HCT116 (cell line): Measurements from ENCODE around the gene FRAT2.

Source experiments
- CEBPB ChIP-seq: IDR thresholded peaks from 2 replicates; pipeline ENCODE4 v1.6.1; 2012; ENCODE audit warnings: low read depth
- FOSL1 ChIP-seq: IDR thresholded peaks from 2 replicates; pipeline ENCODE4 v1.6.1; 2012; ENCODE audit warnings: low read depth
- POLR2A ChIP-seq: IDR thresholded peaks from 2 replicates; pipeline ENCODE4 v1.7.0; 2011; ENCODE audit warnings: borderline replicate concordance; ENCODE audit not compliant: insufficient read depth, insufficient read length; ENCODE audit errors: extremely low read depth
- POLR2AphosphoS5 ChIP-seq: IDR thresholded peaks from 2 replicates; pipeline ENCODE4 v1.6.1; 2011; ENCODE audit warnings: mild to moderate bottlenecking, low read depth, low read length, moderate library complexity
- REST ChIP-seq: IDR thresholded peaks from 2 replicates; pipeline ENCODE4 v1.6.1; 2012; ENCODE audit warnings: low read depth
- TF ChIP-seq, protein P1 (sequence below), 3 experiments: fragments of 200-600 bp in 1 of 3; sonication (generic) in 1 of 3; IDR thresholded peaks in 2 of 3; conservative IDR thresholded peaks in 1 of 3; 2 replicates each; pipeline ENCODE4 v1.5.1; 2012 to 2017; ENCODE audit warnings: low read depth in 2 of 3, low read length in 2 of 3, antibody characterized with exemption in 1 of 3, borderline replicate concordance in 1 of 3, control low read depth in 1 of 3, mild to moderate bottlenecking in 1 of 3, mixed read lengths in 1 of 3, mixed run types in 1 of 3, moderate library complexity in 1 of 3; ENCODE audit not compliant: insufficient read depth in 1 of 3
- TF ChIP-seq, protein P2 (sequence below): IDR thresholded peaks from 2 replicates; pipeline ENCODE4 v1.6.1; 2011; ENCODE audit warnings: mild to moderate bottlenecking, low read length, moderate library complexity; ENCODE audit not compliant: insufficient replicate concordance; ENCODE audit errors: extremely low read depth

- no peak for TF ChIP-seq POLR2AphosphoS5
- TF ChIP-seq, protein P1, sequence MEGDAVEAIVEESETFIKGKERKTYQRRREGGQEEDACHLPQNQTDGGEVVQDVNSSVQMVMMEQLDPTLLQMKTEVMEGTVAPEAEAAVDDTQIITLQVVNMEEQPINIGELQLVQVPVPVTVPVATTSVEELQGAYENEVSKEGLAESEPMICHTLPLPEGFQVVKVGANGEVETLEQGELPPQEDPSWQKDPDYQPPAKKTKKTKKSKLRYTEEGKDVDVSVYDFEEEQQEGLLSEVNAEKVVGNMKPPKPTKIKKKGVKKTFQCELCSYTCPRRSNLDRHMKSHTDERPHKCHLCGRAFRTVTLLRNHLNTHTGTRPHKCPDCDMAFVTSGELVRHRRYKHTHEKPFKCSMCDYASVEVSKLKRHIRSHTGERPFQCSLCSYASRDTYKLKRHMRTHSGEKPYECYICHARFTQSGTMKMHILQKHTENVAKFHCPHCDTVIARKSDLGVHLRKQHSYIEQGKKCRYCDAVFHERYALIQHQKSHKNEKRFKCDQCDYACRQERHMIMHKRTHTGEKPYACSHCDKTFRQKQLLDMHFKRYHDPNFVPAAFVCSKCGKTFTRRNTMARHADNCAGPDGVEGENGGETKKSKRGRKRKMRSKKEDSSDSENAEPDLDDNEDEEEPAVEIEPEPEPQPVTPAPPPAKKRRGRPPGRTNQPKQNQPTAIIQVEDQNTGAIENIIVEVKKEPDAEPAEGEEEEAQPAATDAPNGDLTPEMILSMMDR (IDR thresholded peaks at IDR 0.05 in 2 of 3, conservative IDR thresholded peaks at IDR 0.05 in 1 of 3; ENCODE audit: borderline replicate concordance in 1 of 3, insufficient read depth in 1 of 3, low read depth in 2 of 3, low read length in 2 of 3), result no peak
- no peak for TF ChIP-seq CEBPB
- TF ChIP-seq REST, result no peak
- TF ChIP-seq, protein P2, sequence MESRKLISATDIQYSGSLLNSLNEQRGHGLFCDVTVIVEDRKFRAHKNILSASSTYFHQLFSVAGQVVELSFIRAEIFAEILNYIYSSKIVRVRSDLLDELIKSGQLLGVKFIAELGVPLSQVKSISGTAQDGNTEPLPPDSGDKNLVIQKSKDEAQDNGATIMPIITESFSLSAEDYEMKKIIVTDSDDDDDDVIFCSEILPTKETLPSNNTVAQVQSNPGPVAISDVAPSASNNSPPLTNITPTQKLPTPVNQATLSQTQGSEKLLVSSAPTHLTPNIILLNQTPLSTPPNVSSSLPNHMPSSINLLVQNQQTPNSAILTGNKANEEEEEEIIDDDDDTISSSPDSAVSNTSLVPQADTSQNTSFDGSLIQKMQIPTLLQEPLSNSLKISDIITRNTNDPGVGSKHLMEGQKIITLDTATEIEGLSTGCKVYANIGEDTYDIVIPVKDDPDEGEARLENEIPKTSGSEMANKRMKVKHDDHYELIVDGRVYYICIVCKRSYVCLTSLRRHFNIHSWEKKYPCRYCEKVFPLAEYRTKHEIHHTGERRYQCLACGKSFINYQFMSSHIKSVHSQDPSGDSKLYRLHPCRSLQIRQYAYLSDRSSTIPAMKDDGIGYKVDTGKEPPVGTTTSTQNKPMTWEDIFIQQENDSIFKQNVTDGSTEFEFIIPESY, result no peak
- no peak for TF ChIP-seq FOSL1
- no peak for TF ChIP-seq POLR2A
Measured at GRCh38 chr10:97356918-97357317, 22.4 kb upstream of the FRAT2 start.
